Breast epithelium (tissue), 4 donors: ENCODE measurements around the gene SAFB. TPM values are rescaled to one million over a fixed set of nuclear protein-coding genes. Genes with fewer than 3 reads are reported as not detected.
"Not testable (repeated sequence)": the region's sequence is repeated elsewhere in the genome, so short reads cannot be mapped to it uniquely, and the experiment has no call there.

Experiments used
- DNase-seq, 2 donors: peaks; one replicate each; pipeline ENCODE4 v3.0.0-alpha.2; 2019; ENCODE audit warnings: low spot score in 2 of 2
- H3K27ac ChIP-seq, 2 donors: fragments of 200-600 bp; sonication (generic) in 1 of 2; one replicate each; pipeline ENCODE4 v1.5.1; 2016 to 2019; ENCODE audit warnings: mild to moderate bottlenecking in 1 of 2
- H3K27me3 ChIP-seq, 2 donors: fragments of 200-600 bp; sonication (generic) in 1 of 2; one replicate each; pipeline versions ENCODE4 v1.5.1 to v1.6.0; 2017 to 2019; ENCODE audit warnings: control low read depth in 1 of 2, mild to moderate bottlenecking in 1 of 2
- H3K36me3 ChIP-seq: fragments of 200-600 bp; one replicate; pipeline ENCODE4 v1.5.1; 2019
- H3K4me1 ChIP-seq, 2 donors: fragments of 200-600 bp; sonication (generic); one replicate each; pipeline ENCODE4 v1.5.1; 2016 to 2019; ENCODE audit warnings: control low read depth in 1 of 2
- H3K4me3 ChIP-seq, 3 donors: fragments of 200-600 bp; sonication (generic); 1 replicate in 2 of 3; 2 replicates in 1 of 3; pipeline ENCODE4 v1.5.1; 2016 to 2019; ENCODE audit warnings: mild to moderate bottlenecking in 3 of 3, moderate library complexity in 2 of 3
- H3K9me3 ChIP-seq, 2 donors: fragments of 200-600 bp; sonication (generic) in 1 of 2; one replicate each; pipeline ENCODE4 v1.5.1; 2016 to 2019; ENCODE audit warnings: control low read depth in 1 of 2
- POLR2A ChIP-seq: fragments of 450-650 bp; IDR thresholded peaks from one replicate; pipeline ENCODE4 v1.6.1; 2016; ENCODE audit warnings: antibody characterized with exemption, mild to moderate bottlenecking, moderate library complexity
- POLR2AphosphoS5 ChIP-seq, 3 donors: sonication (generic); formaldehyde crosslinking; IDR thresholded peaks; one replicate each; pipeline ENCODE4 v1.6.1; 2017; ENCODE audit warnings: antibody characterized with exemption in 3 of 3
- intact Hi-C: fragments of 100-400 bp; cut with DNase I; formaldehyde crosslinking; loops from one replicate; pipeline ENCODE4 v1.15.1; 2023; ENCODE audit warnings: low total_unique reads
- total RNA-seq, 3 donors: library from RNA; depleted of rRNA; stranded (reverse); fragments of >200 nt; gene quantifications; one replicate each; pipeline ENCODE4 v1.1.0, GENCODE V29; 2016
- TF ChIP-seq, protein P1 (sequence below), 3 donors: fragments of 450-650 bp; IDR thresholded peaks; one replicate each; pipeline ENCODE4 v1.5.1; 2016 to 2017; ENCODE audit warnings: antibody characterized with exemption in 3 of 3, mild to moderate bottlenecking in 3 of 3, moderate library complexity in 3 of 3

The SAFB gene
- total RNA-seq, 3 donors from 2014 or later: 64.2 to 112 (median 111) TPM

DNA sequence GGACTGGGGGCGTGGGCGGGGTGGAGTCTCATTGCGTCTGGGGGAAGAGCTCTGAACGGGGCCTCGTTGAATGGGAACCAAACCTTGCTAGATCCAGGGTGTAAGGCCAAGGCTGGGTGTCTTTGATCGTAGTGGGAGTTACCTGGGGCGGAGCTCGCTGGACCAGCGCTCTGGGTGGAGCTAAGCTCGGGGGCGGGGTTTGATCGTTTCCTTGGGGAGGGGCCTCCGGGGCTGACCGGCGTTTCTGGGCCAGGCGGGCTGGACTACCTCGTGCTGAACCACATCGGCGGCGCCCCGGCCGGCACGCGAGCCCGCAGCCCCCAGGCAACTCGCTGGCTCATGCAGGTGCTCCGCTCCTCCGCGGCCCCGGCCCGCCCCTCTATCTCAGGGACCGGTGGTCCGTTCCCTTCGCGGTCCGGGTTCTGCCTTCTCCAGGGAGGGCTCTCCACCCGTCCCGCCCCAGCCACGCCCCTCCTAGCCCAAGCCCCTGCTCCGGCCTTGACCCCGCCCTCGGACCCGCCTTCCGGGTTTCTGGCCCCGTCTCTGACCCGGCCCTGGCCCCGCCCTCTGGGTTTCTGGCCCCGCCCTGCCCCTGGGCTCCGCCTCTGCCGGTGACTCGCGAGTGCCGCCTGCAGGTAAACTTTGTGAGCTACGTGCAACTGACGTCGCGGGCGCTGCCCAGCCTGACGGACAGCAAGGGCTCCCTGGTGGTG, 63.9 kb downstream of the SAFB start:
- Histone ChIP-seq H3K4me1 (peaks cover 2 to 6% of the 10 kb centered on the region in 2 donors), H3K4me3 (peak overlapping the region; percentile 51 to 78 (median 65)), H3K27me3 (no peaks in the 10 kb centered on the region), H3K27ac (peak overlapping the region; percentile 73 to 90), H3K36me3 (no peaks in the 10 kb centered on the region), H3K9me3 (no peaks in the 10 kb centered on the region)
- TF ChIP-seq POLR2AphosphoS5 (IDR thresholded peaks at IDR 0.05) (peak in 2 of 3 donors; percentile 23 to 44), POLR2A (no peak)
- TF ChIP-seq, protein P1, sequence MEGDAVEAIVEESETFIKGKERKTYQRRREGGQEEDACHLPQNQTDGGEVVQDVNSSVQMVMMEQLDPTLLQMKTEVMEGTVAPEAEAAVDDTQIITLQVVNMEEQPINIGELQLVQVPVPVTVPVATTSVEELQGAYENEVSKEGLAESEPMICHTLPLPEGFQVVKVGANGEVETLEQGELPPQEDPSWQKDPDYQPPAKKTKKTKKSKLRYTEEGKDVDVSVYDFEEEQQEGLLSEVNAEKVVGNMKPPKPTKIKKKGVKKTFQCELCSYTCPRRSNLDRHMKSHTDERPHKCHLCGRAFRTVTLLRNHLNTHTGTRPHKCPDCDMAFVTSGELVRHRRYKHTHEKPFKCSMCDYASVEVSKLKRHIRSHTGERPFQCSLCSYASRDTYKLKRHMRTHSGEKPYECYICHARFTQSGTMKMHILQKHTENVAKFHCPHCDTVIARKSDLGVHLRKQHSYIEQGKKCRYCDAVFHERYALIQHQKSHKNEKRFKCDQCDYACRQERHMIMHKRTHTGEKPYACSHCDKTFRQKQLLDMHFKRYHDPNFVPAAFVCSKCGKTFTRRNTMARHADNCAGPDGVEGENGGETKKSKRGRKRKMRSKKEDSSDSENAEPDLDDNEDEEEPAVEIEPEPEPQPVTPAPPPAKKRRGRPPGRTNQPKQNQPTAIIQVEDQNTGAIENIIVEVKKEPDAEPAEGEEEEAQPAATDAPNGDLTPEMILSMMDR (IDR thresholded peaks at IDR 0.05): peak; percentile 71 to 82 (median 81)
- intact Hi-C loops: no loop called here
- peak; percentile 94 to 99 for DNase-seq

DNA sequence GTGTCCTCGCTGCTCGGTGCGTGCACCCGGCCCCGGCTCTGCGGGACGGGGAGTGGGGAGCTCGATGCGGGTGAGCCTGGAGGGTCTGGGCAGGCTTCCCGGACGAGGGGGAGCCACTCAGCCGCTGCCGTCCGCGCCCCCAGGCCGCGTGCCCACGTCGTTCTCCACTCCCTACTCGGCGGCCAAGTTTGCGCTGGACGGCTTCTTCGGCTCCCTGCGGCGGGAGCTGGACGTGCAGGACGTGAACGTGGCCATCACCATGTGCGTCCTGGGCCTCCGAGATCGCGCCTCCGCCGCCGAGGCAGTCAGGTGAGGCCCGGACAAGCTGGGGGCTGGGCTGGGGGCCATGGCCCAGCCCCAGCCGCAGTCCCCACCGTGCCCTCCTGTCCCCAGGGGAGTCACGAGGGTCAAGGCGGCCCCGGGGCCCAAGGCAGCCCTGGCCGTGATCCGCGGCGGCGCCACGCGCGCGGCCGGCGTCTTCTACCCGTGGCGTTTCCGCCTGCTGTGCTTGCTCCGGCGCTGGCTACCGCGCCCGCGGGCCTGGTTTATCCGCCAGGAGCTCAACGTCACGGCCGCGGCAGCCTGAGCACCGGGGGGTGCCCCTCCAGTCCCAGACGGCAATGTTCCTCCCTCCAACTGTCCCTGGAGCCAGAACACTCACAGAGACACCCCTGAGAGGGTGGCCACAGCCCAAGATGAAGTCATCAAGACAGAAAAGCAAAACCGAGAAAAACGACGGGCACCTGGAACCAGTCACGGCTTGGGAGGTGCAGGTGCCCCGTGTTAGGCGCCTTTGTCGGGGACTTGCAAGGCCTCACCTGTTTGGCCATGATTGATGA, 64.7 kb downstream of the SAFB start:
- Histone ChIP-seq H3K27ac (peak overlapping the region; percentile 73 to 90), H3K27me3 (no peaks in the 10 kb centered on the region), H3K9me3 (no peaks in the 10 kb centered on the region), H3K4me3 (peak overlapping the region; percentile 51 to 78 (median 65)), H3K4me1 (peaks cover 7 to 8% of the 10 kb centered on the region in 2 donors), H3K36me3 (no peaks in the 10 kb centered on the region)
- no peak for TF ChIP-seq POLR2A
- TF ChIP-seq, protein P1 (IDR thresholded peaks at IDR 0.05): peak in 1 of 3 donors; percentile 4
- peak in 1 of 3 donors; percentile 3 for TF ChIP-seq POLR2AphosphoS5 (IDR thresholded peaks at IDR 0.05)
- intact Hi-C loops: no loop called here
- DNase-seq: no peak

DNA sequence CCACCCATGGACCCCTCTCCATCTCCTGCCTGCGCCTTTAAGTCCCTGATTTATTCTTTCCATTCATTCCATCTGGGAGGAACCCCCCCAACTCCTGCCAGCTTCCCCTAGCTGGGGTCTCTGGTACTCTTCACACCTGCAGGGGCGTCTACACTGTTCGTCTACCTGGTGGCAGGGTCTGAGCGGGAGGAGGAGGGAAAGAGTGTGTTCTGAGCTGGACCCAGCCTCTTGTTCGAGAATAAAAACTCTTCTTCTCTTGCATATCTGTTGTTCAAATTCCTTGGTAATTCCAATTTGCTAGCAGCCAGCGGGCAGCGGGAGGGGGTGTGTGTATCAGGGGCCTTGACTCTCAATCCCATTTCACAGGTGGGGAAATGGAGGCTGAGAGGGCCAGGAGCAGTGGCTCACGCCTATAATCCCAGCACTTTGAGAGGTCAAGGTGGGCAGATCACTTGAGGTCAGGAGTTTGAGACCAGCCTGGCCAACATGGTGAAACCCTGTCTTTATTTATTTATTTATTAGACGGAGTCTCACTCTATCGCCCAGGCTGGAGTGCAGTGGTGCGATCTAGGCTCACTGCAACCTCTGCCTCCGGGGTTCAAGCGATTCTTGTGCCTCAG, 65.5 kb downstream of the SAFB start:
- intact Hi-C loops, H3K4me1 ChIP-seq, H3K36me3 ChIP-seq, H3K27ac ChIP-seq, H3K27me3 ChIP-seq, DNase-seq, H3K9me3 ChIP-seq: not testable (repeated sequence)
- peak overlapping the region in 1 of 3 donors; percentile 65 for H3K4me3 ChIP-seq

DNA sequence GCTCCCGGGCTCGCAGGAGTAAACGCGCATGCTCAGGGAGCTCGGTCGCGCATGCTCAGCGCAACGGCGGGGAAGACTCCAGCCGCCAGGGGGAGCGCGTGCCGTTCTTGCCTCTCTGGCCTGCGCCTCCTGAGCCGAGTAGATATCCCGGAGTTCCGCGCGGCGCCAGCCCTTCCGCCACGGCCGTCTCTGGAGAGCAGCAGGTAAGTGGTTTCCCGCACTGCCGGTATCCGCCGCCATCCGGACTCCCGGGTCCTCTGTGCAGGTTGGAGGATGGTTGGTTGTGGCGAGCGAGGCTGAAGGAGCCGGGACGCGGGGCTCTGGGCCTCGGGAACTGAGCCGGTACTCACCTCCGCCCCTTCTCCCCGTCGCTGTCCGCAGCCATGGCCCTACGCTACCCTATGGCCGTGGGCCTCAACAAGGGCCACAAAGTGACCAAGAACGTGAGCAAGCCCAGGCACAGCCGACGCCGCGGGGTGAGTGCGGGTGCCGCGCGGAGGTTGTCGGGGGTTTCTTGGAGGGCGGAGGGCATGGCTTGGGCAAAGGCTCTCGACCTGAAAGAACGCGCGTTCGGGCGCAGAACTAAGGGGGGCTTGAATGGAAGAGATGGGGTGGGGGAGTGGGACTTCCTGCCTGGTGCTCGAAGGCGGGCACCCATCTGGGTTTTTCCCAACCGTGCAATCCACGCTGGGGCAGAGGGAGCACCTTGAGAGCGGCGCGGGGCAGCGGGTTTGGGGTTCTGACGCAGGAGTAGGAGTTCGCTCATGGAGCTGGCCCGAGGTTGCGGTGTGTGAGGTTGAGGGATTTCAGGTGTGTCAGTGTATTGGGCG, 67.5 kb downstream of the SAFB start, which contains the start of gene RPL36:
Gene RPL36 (plus strand): TSS at position 171 of the 830 bp plus-strand sequence. CDS start 213 bp downstream, at position 384.
- peak; percentile 97 to 99 for DNase-seq
- Histone ChIP-seq H3K36me3 (peaks cover 8% of the 10 kb centered on the region), H3K27me3 (no peaks in the 10 kb centered on the region), H3K9me3 (no peaks in the 10 kb centered on the region), H3K27ac (peak within 1 kb of the TSS; percentile 97), H3K4me3 (peak within 1 kb of the TSS; percentile 81 to 99 (median 85)), H3K4me1 (peaks cover 7 to 8% of the 10 kb centered on the region in 2 donors)
- TF ChIP-seq, protein P1 (IDR thresholded peaks at IDR 0.05): peak; percentile 97 to 99 (median 98)
- TF ChIP-seq POLR2AphosphoS5 (IDR thresholded peaks at IDR 0.05) (peak; percentile 96 to 98 (median 97)), POLR2A (peak; percentile 82)
- intact Hi-C loops: loop anchor here (10.0 kb wide), 1 partner anchor 1054 kb away; no protein-coding TSS in a partner anchor
